PC-3 (cell line): ENCODE results near the gene KIF7. TPM values are rescaled to one million over a fixed set of nuclear protein-coding genes. Genes with fewer than 3 reads are reported as not detected.

Source experiments
- ATAC-seq: fragments of 200-7000 bp; cut with Tn5 transposase; 2 replicates; pipeline ENCODE4 v1.9.1; 2020; ENCODE audit warnings: mild to moderate bottlenecking, moderate library complexity
- BruUV-seq: library from RNA; stranded (reverse); fragments of 400-500 nt; replicated peaks from 2 replicates; lab custom pipeline; 2021; lab: Mats Ljungman, UMichigan
- CTCF ChIA-PET: fragments of 300-600 bp; sonication (Branson Sonifier 250); formaldehyde crosslinking; loops from one replicate; lab custom pipeline; 2022; ENCODE audit warnings: antibody characterized with exemption; lab: Charles Lee
- POLR2A ChIA-PET: fragments of 300-600 bp; sonication (Branson Sonifier 250); formaldehyde crosslinking; loops from one replicate; lab custom pipeline; 2022; ENCODE audit warnings: antibody characterized with exemption; ENCODE audit not compliant: unreplicated experiment; lab: Charles Lee
- DNase-seq: peaks from one replicate; pipeline ENCODE4 v3.0.0-alpha.2; 2015
- H2AFZ ChIP-seq: fragments of 300-600 bp; sonication (generic); 2 replicates; pipeline ENCODE4 v1.6.0; 2016; ENCODE audit warnings: antibody characterized with exemption, low read length
- H3F3A ChIP-seq: fragments of 300-600 bp; sonication (generic); one replicate; pipeline ENCODE4 v1.6.0; 2017; ENCODE audit warnings: antibody characterized with exemption, low read length, control low read depth, mild to moderate bottlenecking; ENCODE audit not compliant: unreplicated experiment
- H3K27ac ChIP-seq: fragments of 300-600 bp; sonication (generic); 2 replicates; pipeline ENCODE4 v1.5.1; 2016; ENCODE audit warnings: mild to moderate bottlenecking, low read length
- H3K27me3 ChIP-seq: fragments of 300-600 bp; sonication (generic); 2 replicates; pipeline ENCODE4 v1.6.1; 2016; ENCODE audit warnings: low read length, mixed read lengths
- H3K36me3 ChIP-seq: fragments of 300-600 bp; sonication (generic); 2 replicates; pipeline ENCODE4 v1.6.1; 2016; ENCODE audit warnings: low read depth, mixed run types, low read length, mixed read lengths
- H3K4me1 ChIP-seq: fragments of 300-600 bp; sonication (generic); 2 replicates; pipeline ENCODE4 v1.5.1; 2016; ENCODE audit warnings: low read length; ENCODE audit not compliant: insufficient read depth
- H3K4me2 ChIP-seq: fragments of 300-600 bp; sonication (generic); 2 replicates; pipeline ENCODE4 v1.6.0; 2016; ENCODE audit warnings: low read length
- H3K4me3 ChIP-seq: fragments of 300-600 bp; sonication (generic); 2 replicates; pipeline ENCODE4 v1.5.1; 2016; ENCODE audit warnings: mild to moderate bottlenecking, low read length, mixed read lengths
- H3K79me2 ChIP-seq: fragments of 300-600 bp; sonication (generic); 2 replicates; pipeline ENCODE4 v1.6.1; 2017; ENCODE audit warnings: low read length, mixed read lengths
- H3K9ac ChIP-seq: fragments of 300-600 bp; sonication (generic); 2 replicates; pipeline ENCODE4 v1.6.0; 2016; ENCODE audit warnings: mild to moderate bottlenecking, low read length
- H3K9me2 ChIP-seq: fragments of 300-600 bp; sonication (generic); replicated peaks from 2 replicates; pipeline ENCODE4 v1.6.1; 2016; ENCODE audit warnings: mixed run types, low read length, mixed read lengths
- H3K9me3 ChIP-seq: fragments of 300-600 bp; sonication (generic); 2 replicates; pipeline ENCODE4 v1.6.1; 2016; ENCODE audit warnings: low read length, mixed read lengths
- H4K20me1 ChIP-seq: fragments of 300-600 bp; sonication (generic); 2 replicates; pipeline ENCODE4 v1.6.1; 2016; ENCODE audit warnings: low read length, mixed read lengths
- EZH2 ChIP-seq: fragments of 300-600 bp; sonication (generic); IDR thresholded peaks from one replicate; pipeline ENCODE4 v1.6.1; 2017; ENCODE audit warnings: antibody characterized with exemption, mild to moderate bottlenecking, low read length; ENCODE audit not compliant: unreplicated experiment
- EZH2phosphoT487 ChIP-seq: fragments of 300-600 bp; sonication (generic); IDR thresholded peaks from 2 replicates; pipeline ENCODE4 v1.6.1; 2018; ENCODE audit warnings: mild to moderate bottlenecking, antibody characterized with exemption, low read length, borderline replicate concordance
- intact Hi-C: fragments of 100-400 bp; cut with micrococcal nuclease; formaldehyde crosslinking; loops from 2 replicates; pipeline ENCODE4 v1.9.0; 2023
- total RNA-seq: library from RNA; depleted of rRNA; stranded (reverse); fragments of >200 nt; gene quantifications from 2 replicates; pipeline ENCODE4 v1.2.3, GENCODE V29; 2014
- TF ChIP-seq, protein P1 (sequence below): fragments of 300-600 bp; sonication (generic); conservative IDR thresholded peaks from 2 replicates; pipeline ENCODE4 v1.5.1; 2017; ENCODE audit warnings: antibody characterized with exemption, low read depth, mild to moderate bottlenecking, low read length

KIF7 gene
- total RNA-seq, 1 experiment from 2014 or later: 18.8 TPM

DNA sequence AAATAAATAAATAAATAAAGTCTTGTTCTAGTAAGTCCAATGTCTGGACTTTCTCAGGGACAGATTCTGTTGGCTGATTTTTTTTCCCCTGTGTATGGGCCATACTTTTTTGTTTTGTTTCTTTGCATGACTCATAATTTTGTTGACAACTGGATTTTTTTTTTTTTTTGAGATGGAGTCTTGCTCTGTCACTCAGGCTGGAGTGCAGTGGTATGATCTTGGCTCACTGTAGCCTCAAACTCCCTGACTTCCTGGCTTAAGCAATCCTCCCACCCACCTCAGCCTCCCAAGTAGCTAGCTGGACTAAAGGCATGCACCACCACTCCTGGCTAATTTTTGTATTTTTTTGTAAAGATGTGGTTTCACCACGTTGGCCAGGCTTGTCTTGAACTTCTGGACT is 41.1 kb downstream of the KIF7 start:
- Histone ChIP-seq H2AFZ (no peak overlapping the region), H3K4me3 (no peak overlapping the region), H3K36me3 (peaks cover 67% of the 10 kb centered on the region), H3K27ac (no peak overlapping the region), H3K9me2 (no peaks in the 10 kb centered on the region), H4K20me1 (no peaks in the 10 kb centered on the region), H3K27me3 (no peaks in the 10 kb centered on the region), H3K4me1 (no peaks in the 10 kb centered on the region), H3K4me2 (no peak overlapping the region), H3K9ac (no peak overlapping the region), H3F3A (no peaks in the 10 kb centered on the region), H3K79me2 (peaks cover 5% of the 10 kb centered on the region; the same call in 1 of the 2 replicates), H3K9me3 (no peaks in the 10 kb centered on the region)
- intact Hi-C loops: no loop called here
- ATAC-seq (no peak), DNase-seq (no peak)
- BruUV-seq: no TSS peak
- CTCF ChIA-PET: no interaction called here
- POLR2A ChIA-PET: no interaction called here
- TF ChIP-seq EZH2: no peak

DNA sequence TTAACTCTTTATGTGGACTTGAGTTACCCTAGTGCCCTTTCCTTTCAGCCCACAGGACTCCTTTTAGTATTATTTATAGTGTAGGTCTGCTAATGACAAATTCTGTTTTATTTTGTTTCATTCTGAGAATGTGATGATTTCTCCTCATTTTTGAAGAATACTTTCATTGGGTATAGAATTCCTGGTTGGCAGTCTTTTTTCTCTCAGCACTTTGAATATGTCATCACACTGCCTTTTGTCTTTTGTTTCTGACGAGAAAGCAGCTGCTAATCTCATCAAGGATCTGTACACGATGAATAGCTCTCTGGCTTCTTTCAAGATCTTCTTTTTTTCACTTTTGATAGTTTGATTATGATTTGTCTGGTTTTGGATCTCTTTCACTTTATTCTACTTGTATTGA is 42.2 kb downstream of the KIF7 start:
- BruUV-seq: no TSS peak

DNA sequence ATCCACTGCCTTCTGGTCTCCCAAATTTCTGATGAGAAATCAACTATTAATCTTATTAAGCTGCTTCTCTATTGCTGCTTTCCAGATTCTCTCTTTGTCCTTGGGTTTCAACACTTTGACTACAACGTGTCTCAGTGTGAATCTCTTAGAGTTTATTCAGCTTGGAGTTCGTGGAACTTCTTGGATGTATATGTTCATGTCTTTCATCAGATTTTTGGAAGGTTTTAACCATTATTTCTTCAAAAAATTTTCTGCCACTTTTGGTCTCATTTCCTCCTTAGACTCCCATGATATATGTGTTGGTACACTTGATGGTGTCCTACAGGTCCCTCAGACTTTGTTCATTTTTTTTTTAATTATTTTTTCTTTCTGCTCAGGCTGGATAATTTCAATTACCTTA is 44.0 kb downstream of the KIF7 start:
- no peak overlapping the region for H3K4me3 ChIP-seq
- POLR2A ChIA-PET: no interaction called here
- H2AFZ ChIP-seq: no peak overlapping the region
- CTCF ChIA-PET: no interaction called here
- H3K36me3 ChIP-seq: peaks cover 79% of the 10 kb centered on the region
- H3F3A ChIP-seq: peaks cover 8% of the 10 kb centered on the region
- H3K9me3 ChIP-seq: no peaks in the 10 kb centered on the region
- no peaks in the 10 kb centered on the region for H3K27me3 ChIP-seq
- no peak for ATAC-seq
- no peaks in the 10 kb centered on the region; the same call in 1 of the 2 replicates for H3K4me1 ChIP-seq
- no peak for TF ChIP-seq EZH2phosphoT487
- TF ChIP-seq EZH2: no peak
- TF ChIP-seq, protein P1, sequence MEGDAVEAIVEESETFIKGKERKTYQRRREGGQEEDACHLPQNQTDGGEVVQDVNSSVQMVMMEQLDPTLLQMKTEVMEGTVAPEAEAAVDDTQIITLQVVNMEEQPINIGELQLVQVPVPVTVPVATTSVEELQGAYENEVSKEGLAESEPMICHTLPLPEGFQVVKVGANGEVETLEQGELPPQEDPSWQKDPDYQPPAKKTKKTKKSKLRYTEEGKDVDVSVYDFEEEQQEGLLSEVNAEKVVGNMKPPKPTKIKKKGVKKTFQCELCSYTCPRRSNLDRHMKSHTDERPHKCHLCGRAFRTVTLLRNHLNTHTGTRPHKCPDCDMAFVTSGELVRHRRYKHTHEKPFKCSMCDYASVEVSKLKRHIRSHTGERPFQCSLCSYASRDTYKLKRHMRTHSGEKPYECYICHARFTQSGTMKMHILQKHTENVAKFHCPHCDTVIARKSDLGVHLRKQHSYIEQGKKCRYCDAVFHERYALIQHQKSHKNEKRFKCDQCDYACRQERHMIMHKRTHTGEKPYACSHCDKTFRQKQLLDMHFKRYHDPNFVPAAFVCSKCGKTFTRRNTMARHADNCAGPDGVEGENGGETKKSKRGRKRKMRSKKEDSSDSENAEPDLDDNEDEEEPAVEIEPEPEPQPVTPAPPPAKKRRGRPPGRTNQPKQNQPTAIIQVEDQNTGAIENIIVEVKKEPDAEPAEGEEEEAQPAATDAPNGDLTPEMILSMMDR: no peak
- H3K9ac ChIP-seq: no peak overlapping the region
- no TSS peak for BruUV-seq
- peaks cover 5% of the 10 kb centered on the region; the same call in 1 of the 2 replicates for H3K79me2 ChIP-seq
- no peaks in the 10 kb centered on the region for H4K20me1 ChIP-seq
- intact Hi-C loops: no loop called here
- H3K4me2 ChIP-seq: no peak overlapping the region
- no peak for DNase-seq
- no peak overlapping the region for H3K27ac ChIP-seq
- H3K9me2 ChIP-seq: no peaks in the 10 kb centered on the region

More for the DNA sequence above, 42.2 kb downstream of the KIF7 start:
- Histone ChIP-seq H3K9me2 (no peaks in the 10 kb centered on the region), H3K27ac (no peak overlapping the region), H2AFZ (no peak overlapping the region), H4K20me1 (no peaks in the 10 kb centered on the region), H3K4me2 (no peak overlapping the region), H3K9me3 (no peaks in the 10 kb centered on the region), H3K4me1 (no peaks in the 10 kb centered on the region), H3K9ac (no peak overlapping the region), H3K79me2 (peaks cover 5% of the 10 kb centered on the region; the same call in 1 of the 2 replicates), H3K27me3 (no peaks in the 10 kb centered on the region), H3F3A (peaks cover 2% of the 10 kb centered on the region), H3K4me3 (no peak overlapping the region), H3K36me3 (peaks cover 69% of the 10 kb centered on the region)
- TF ChIP-seq EZH2 (no peak), EZH2phosphoT487 (no peak)
- TF ChIP-seq, protein P1: no peak
- intact Hi-C loops: no loop called here
- POLR2A ChIA-PET: no interaction called here
- ATAC-seq: no peak
- CTCF ChIA-PET: no interaction called here
- no peak for DNase-seq
